Activated CD4-positive, alpha-beta T cell treated with anti-CD3 and anti-CD28 coated beads, Interleukin-2, amount 50 U/mL, for 48 hours (primary cell): ENCODE results near the gene MRPL3.
"Not testable (repeated sequence)": the region's sequence is repeated elsewhere in the genome, so short reads cannot be mapped to it uniquely, and the experiment has no call there.

Experiments used
- DNase-seq, 2 experiments: peaks; one replicate each; pipeline ENCODE4 v3.0.0-alpha.2; 2020

The MRPL3 gene

GRCh38 chr3:131491775-131492174, 11.0 kb downstream of the MRPL3 start:
- no peak for DNase-seq

DNA sequence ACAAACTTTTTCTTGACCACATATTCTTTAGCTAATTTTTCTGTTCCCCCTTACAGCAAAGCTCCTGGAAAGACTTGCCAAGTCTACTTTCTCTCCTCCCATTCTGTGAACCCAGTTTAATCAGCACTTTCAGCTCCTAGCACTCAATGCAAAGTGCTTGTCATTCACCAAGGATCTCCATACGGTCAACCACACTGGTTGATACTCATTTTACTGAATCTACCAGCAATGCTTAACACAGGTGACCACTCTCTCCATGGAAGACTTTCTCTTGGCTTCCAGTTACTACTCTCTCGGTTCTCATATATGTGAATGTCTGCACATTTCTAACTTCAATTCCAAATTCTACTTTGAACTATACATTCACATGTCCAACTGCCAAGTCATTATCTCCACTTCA, 11.7 kb downstream of the MRPL3 start:
- DNase-seq: no peak

GRCh38 chr3:131486545-131486944, 16.2 kb downstream of the MRPL3 start:
- not testable (repeated sequence) for DNase-seq

- no peak for DNase-seq
Measured at GRCh38 chr3:131485119-131485518, 17.7 kb downstream of the MRPL3 start.

- DNase-seq: no peak
Measured at GRCh38 chr3:131484496-131485111, 18.2 kb downstream of the MRPL3 start.

- no peak for DNase-seq
Measured at GRCh38 chr3:131480116-131480515, 22.7 kb downstream of the MRPL3 start.

DNA sequence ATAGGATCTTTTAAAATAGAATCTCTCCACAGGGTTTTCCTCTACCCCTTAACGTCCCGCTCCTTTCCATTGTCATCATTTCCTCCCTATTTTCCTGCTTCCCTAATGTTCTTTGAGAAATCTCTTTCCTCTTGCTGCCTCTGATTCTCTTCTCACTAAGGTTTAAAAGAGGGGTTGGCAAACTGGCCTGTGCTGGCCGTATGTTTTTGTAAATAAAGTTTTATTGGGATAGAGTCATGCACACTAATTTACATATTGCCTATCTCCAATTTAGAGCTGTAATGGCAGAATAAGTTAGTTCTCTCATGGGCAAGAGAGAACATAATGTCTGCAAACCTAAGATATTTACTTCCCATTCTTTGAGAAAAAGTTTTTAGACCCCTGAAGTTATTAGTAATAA, 25.0 kb downstream of the MRPL3 start:
- DNase-seq: no peak

GRCh38 chr3:131474115-131474514, 28.7 kb downstream of the MRPL3 start:
- no peak for DNase-seq

GRCh38 chr3:131470377-131470776, 32.4 kb downstream of the MRPL3 start:
- no peak for DNase-seq

- DNase-seq: no peak
Measured at GRCh38 chr3:131458653-131459052, 44.1 kb downstream of the MRPL3 start.

GRCh38 chr3:131457220-131457619, 45.6 kb downstream of the MRPL3 start:
- no peak for DNase-seq

DNA sequence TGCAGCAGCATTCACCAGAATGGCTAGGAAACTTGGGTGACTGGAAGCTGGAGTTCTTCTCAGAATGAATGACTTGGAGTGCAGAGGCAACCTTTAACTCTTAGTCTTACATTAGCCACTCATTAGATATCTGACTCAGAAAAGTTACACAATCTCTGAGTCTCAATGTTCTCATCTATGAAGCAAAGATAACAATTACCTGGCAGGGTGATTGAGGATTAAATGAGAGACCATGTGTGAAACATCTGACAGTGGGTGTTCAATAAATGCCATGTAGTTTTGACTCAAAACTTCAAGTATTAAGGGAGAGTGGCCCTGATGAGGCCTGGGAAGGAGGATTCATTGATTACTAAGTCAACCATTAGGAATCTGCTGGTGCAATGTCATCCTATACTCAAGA, 48.3 kb downstream of the MRPL3 start:
- DNase-seq: no peak

DNA sequence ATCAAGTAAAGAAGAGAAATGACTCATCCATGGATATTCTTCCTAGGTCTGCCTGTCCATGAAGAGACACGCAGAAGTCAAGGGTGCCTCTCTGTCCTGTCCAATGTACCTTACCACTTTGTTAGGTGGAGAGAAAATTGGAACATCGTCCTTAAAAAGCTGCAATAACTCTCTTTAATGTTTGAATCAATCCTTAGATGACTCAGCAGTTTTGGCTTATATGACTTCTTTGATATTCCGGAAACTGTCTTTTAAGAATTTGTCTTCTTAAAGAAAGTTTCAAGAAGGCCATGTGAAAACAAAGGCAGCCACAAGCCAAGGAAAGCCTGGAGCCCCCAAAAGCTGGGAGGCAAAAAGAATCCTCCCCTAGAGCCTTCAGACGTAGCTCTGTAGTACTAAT, 49.2 kb downstream of the MRPL3 start:
- no peak for DNase-seq

- DNase-seq: no peak
Measured at GRCh38 chr3:131447349-131447748, 55.4 kb downstream of the MRPL3 start.

DNA sequence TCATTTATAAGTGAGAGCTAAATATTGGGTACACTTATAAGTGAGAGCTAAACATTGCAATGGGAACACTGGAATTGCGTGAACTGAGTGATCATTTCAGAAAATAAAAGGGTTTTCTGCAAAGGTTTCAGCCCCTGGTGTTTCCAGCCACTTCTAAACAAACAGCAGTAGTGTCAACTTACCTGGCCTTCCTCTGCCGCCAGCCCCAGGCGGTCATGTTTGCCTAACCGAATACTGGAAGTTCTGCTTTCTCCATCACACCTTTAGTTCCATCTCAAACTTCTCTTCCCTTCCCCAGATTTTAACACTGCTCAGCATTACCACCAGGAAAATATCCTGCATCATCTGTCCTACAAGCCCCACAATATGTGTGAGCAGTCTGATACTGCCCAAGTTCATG, 58.6 kb downstream of the MRPL3 start:
- DNase-seq: no peak

DNA sequence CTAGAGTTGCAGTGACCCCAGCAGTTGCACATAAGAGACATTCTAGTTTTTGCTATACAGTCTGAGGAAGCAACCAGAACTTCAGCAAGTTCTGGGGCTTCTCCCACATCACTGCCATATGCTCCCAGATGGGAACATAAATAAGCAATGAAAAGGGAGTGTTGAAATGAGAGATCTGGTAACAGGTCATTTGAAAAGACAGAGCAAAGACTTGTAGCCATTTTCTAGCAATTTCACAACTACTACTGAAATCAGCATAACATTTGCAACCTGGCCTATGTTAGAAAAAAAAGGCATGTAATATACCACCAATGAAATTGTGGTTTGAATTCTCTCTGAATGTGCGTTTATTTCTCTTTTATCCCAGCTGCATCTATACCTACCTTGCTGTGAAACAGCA, 63.7 kb downstream of the MRPL3 start:
- no peak for DNase-seq

GRCh38 chr3:131435000-131435399, 67.8 kb downstream of the MRPL3 start:
- DNase-seq: no peak

GRCh38 chr3:131432441-131432840, 70.3 kb downstream of the MRPL3 start:
- no peak for DNase-seq

DNA sequence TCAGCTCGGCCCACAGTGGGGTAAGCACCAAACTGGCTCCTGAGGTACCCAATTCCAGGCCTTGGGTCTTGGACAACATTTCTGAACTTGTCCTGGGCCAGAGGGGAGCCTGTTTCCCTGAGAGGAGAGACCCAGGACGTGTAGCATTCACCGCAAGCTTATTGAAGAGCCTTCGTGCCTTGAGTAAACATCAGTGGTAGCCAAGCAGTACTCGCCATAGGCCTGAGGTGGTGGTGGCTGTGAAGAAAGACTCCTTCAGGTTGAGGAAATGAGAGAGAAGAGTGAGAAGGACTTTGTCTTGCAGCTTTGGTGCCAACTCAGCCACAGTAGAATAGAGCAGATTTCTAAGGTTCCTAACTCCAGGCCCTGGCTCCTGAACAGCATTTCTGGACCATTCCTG, 71.0 kb downstream of the MRPL3 start:
- DNase-seq: no peak

GRCh38 chr3:131427226-131427625, 75.5 kb downstream of the MRPL3 start:
- no peak for DNase-seq

GRCh38 chr3:131421957-131422498, 80.7 kb downstream of the MRPL3 start:
- DNase-seq: no peak

GRCh38 chr3:131421301-131421700, 81.5 kb downstream of the MRPL3 start:
- no peak for DNase-seq

DNA sequence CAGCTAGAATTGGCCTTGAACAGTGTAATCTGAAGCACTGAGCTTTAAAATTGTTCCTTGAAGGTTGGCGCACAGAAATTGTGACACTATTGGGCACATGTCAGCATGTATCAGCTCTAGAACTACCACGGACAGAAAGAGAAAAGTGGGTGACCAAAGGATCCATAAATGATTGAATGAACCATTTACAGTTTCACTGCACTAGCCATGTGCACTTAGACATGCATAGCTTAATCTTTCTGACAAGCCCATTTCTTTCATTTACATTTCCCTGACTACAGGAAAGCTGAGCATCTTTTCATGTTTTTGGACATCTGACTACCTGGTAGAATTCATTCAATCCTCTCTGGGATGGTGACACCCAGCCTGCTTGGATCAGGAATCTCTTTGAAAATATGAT, 85.0 kb downstream of the MRPL3 start:
- no peak for DNase-seq
